EL (cell line): ENCODE results near the gene BTN3A1.
"Not testable (repeated sequence)": the region's sequence is repeated elsewhere in the genome, so short reads cannot be mapped to it uniquely, and the experiment has no call there.

Source experiments
- DNase-seq: peaks from one replicate; pipeline ENCODE4 v3.0.0-alpha.2; 2016

BTN3A1 gene

GRCh38 chr6:26401987-26402658 is at the start of gene BTN3A1:
BTN3A1 (plus strand) TSS chr6:26402275; CDS start chr6:26405564, 3,289 bp downstream.
- DNase-seq = peak; percentile 79

- no peak for DNase-seq
Observed at GRCh38 chr6:26352315-26352714, 49.8 kb upstream of the BTN3A1 start.

- DNase-seq = no peak
Observed at GRCh38 chr6:26354162-26354561, 47.9 kb upstream of the BTN3A1 start.

- DNase-seq = no peak
Observed at GRCh38 chr6:26355366-26355765, 46.7 kb upstream of the BTN3A1 start.

GRCh38 chr6:26357543-26357942 is 44.5 kb upstream of the BTN3A1 start:
- not testable (repeated sequence) for DNase-seq

- no peak for DNase-seq
Observed at GRCh38 chr6:26358511-26358981, 43.5 kb upstream of the BTN3A1 start.

- no peak for DNase-seq
Observed at GRCh38 chr6:26359765-26360164, 42.3 kb upstream of the BTN3A1 start.

- no peak for DNase-seq
Observed at GRCh38 chr6:26360451-26361416, 41.3 kb upstream of the BTN3A1 start.

- no peak for DNase-seq
Observed at GRCh38 chr6:26361544-26361943, 40.5 kb upstream of the BTN3A1 start.

- no peak for DNase-seq
Observed at GRCh38 chr6:26362093-26362835, 39.8 kb upstream of the BTN3A1 start.

GRCh38 chr6:26362836-26363220 is 39.2 kb upstream of the BTN3A1 start:
- no peak for DNase-seq

GRCh38 chr6:26363882-26364701 is 38.0 kb upstream of the BTN3A1 start:
- DNase-seq = peak; percentile 40

GRCh38 chr6:26365633-26365995 is 36.5 kb upstream of the BTN3A1 start:
- DNase-seq = no peak

GRCh38 chr6:26366504-26366903 is 35.6 kb upstream of the BTN3A1 start:
- DNase-seq = peak; percentile 22

GRCh38 chr6:26367114-26367513 is 35.0 kb upstream of the BTN3A1 start:
- no peak for DNase-seq

- not testable (repeated sequence) for DNase-seq
Observed at GRCh38 chr6:26371813-26372212, 30.3 kb upstream of the BTN3A1 start.

- no peak for DNase-seq
Observed at GRCh38 chr6:26372308-26373144, 29.5 kb upstream of the BTN3A1 start.

- no peak for DNase-seq
Observed at GRCh38 chr6:26375270-26375669, 26.8 kb upstream of the BTN3A1 start.

- DNase-seq = no peak
Observed at GRCh38 chr6:26377719-26378118, 24.4 kb upstream of the BTN3A1 start.

- not testable (repeated sequence) for DNase-seq
Observed at GRCh38 chr6:26378143-26378542, 23.9 kb upstream of the BTN3A1 start.

GRCh38 chr6:26379292-26379691 is 22.8 kb upstream of the BTN3A1 start:
- no peak for DNase-seq
